DOHH2 (cell line): ENCODE data around the gene CPNE5.

Experiments
- CTCF ChIP-seq: fragments of 200-600 bp; sonication (generic); IDR thresholded peaks from one replicate; pipeline ENCODE4 v1.5.1; 2014; ENCODE audit warnings: antibody characterized with exemption, mild to moderate bottlenecking, low read depth, low read length; ENCODE audit not compliant: poor library complexity, severe bottlenecking
- EZH2phosphoT487 ChIP-seq: fragments of 200-600 bp; sonication (generic); IDR thresholded peaks from 2 replicates; pipeline ENCODE4 v1.6.1; 2017; ENCODE audit warnings: borderline replicate concordance, mild to moderate bottlenecking, antibody characterized with exemption, low read length, moderate library complexity, mixed read lengths

GRCh38 chr6:36734486-36735060, 104.7 kb downstream of the CPNE5 start:
- TF ChIP-seq CTCF, result no peak
- no peak for TF ChIP-seq EZH2phosphoT487
